Effector memory CD8-positive, alpha-beta T cell (primary cell): ENCODE measurements around the gene CSPG4.
"Not testable (repeated sequence)": the region's sequence is repeated elsewhere in the genome, so short reads cannot be mapped to it uniquely, and the experiment has no call there.

ENCODE experiments used
- ATAC-seq: fragments of 150-1000 bp; cut with Tn5 transposase; replicated peaks from 2 replicates; pipeline ENCODE4 v1.10.0; 2021; ENCODE audit warnings: mild to moderate bottlenecking, moderate library complexity
- DNase-seq, 3 experiments: peaks; one replicate each; pipeline ENCODE4 v3.0.0; 2021
- H3K27ac Mint-ChIP-seq, 2 donors: one replicate each; pipeline ENCODE4 v1.8.0; 2022; ENCODE audit warnings: mild to moderate bottlenecking in 2 of 2, mixed read lengths in 2 of 2, moderate library complexity in 2 of 2
- H3K27me3 Mint-ChIP-seq, 2 donors: one replicate each; pipeline ENCODE4 v1.8.0; 2022; ENCODE audit warnings: mixed read lengths in 2 of 2
- H3K36me3 Mint-ChIP-seq: one replicate; pipeline ENCODE4 v1.8.0; 2022; ENCODE audit warnings: mild to moderate bottlenecking, moderate library complexity, mixed read lengths; ENCODE audit not compliant: insufficient read depth
- H3K4me1 Mint-ChIP-seq, 2 donors: one replicate each; pipeline ENCODE4 v1.8.0; 2022; ENCODE audit warnings: low read depth in 2 of 2, mixed read lengths in 2 of 2
- H3K4me3 Mint-ChIP-seq, 2 donors: one replicate each; pipeline ENCODE4 v1.8.0; 2022; ENCODE audit warnings: mild to moderate bottlenecking in 2 of 2, mixed read lengths in 2 of 2, moderate library complexity in 2 of 2
- H3K9me3 Mint-ChIP-seq, 2 donors: one replicate each; pipeline ENCODE4 v1.8.0; 2022; ENCODE audit warnings: mixed read lengths in 2 of 2

CSPG4 gene

DNA sequence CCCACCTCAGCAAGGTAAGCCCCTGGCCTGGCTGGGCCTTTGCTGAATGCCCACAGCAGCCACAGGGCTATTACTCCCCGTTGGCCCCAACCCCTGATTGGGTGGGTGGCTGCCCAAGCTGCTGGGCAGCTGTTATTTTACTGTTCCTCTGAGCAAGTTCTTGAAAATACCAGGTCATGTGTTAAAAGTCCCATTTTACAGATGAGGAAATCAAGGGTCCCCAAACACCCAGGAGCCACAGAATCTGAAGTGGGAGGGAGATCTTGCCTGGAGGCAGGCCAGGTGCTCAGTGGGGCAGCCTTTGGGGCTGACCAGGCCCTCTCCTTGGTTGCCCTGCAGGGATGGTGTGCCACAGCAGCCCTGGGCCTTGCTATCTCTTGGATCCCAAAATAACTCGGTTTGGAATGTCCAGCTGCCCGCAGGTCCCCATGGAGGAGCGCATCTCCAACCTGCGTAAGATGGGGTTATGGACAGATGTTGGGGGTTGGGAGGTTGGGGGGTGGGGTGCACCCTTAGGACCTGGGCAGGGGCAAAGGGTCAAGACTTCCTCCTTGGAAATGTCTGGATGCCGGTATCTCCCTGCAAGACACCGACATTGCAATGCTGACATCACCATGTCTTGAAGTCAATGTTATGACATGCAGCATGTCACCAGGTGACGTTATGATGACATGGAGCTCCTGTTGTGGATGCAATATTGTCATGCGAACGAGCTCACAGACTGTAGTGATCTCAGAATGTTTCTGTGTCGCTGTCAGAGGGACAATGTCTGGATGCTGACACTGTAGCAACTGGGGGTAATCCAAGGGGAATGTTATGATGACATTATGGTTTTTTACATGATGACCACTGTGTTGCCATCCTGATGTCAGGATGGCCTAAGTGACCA lies 13.3 kb upstream of the CSPG4 start:
- Mint-ChIP-seq H3K9me3 (no peaks in the 10 kb centered on the region), H3K27ac (no peak overlapping the region), H3K4me1 (peaks cover 3 to 7% of the 10 kb centered on the region in 2 donors), H3K36me3 (no peaks in the 10 kb centered on the region), H3K4me3 (no peak overlapping the region), H3K27me3 (peaks cover 25 to 33% of the 10 kb centered on the region in 2 donors)
- ATAC-seq, result no peak
- no peak for DNase-seq

DNA sequence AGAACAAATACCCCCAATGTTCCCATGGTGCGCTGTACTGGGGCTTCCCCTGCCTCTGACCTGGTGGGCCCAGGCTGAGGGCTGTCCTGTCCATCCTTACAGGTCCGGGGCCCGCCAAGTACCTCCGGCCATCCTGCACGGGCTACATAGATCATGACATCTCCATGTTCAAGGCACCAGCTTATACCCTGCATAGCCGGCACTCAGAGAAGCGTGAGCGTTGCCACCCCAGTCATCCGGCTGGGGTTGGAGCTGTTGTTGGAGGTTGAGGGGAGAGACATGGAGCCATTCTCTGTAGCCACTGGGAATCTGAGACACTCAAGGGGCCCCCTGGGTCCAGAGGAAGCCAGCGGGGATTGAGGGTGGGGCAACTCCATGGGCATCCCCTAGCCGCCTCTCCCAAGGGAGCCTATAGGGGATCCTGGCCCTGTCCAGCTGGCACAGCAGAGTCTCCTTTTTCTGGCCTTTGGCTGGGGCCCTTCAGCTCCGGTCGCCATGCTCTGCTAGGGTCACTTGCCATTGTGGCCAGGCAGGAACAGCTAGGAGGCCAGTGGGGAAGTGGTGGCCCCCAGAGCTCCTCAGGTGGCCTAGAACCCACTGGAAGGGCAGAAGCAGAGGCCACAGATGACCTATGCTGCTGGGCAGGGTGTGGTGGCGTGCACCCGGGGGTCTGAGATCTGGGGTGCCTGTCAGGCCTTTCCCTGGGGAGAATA lies 12.5 kb upstream of the CSPG4 start:
- Mint-ChIP-seq H3K9me3 (no peaks in the 10 kb centered on the region), H3K36me3 (no peaks in the 10 kb centered on the region), H3K27ac (peak overlapping the region in 1 of 2 donors; percentile 16), H3K4me3 (no peak overlapping the region), H3K27me3 (peaks cover 33 to 41% of the 10 kb centered on the region in 2 donors), H3K4me1 (peaks cover 5 to 8% of the 10 kb centered on the region in 2 donors)
- DNase-seq (no peak), ATAC-seq (no peak)

DNA sequence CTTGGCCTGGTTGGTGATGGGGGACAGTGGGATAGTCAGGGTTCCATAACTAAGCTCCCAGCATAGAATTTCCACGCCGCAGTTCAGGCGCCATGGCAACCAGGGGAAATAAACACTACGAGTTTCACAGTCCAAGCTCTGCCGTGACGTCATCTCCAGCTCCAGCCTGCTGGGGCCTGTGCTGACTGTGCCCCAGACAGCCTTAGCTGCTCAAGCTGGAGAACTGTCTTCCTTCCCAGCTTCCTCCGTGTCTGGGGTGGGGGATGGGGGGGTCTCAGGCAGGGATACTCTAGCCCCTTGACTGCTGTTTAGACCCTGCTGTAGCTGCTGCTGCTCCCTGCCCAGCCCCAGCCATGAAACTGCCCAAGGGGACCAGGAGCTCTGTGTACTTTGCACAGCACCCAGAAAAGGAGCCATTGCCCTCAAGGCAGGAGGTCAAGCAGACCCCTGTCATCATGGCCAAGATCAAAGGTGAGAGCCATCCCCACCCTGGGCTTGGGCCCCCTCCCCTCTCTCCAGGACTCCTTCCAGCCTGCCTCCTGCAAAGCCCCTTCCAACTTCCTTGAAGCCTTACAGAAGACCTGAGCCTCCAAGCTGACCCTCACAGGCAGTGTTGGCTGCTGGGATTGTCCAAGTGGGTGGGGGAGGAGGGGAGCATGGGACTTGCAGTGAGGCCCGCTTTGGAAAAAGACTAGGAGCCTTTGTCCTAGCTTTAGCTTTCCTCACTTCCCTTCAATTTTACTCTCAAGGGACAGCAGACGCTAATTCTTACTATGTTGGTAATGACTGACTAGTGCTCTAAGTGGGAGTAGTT lies 11.4 kb upstream of the CSPG4 start:
- Mint-ChIP-seq H3K27ac (peak overlapping the region in 1 of 2 donors; percentile 51), H3K27me3 (peaks cover 37 to 44% of the 10 kb centered on the region in 2 donors), H3K4me1 (peaks cover 5 to 8% of the 10 kb centered on the region in 2 donors), H3K36me3 (no peaks in the 10 kb centered on the region), H3K4me3 (no peak overlapping the region), H3K9me3 (no peaks in the 10 kb centered on the region)
- DNase-seq (no peak), ATAC-seq (peak; percentile 61)

DNA sequence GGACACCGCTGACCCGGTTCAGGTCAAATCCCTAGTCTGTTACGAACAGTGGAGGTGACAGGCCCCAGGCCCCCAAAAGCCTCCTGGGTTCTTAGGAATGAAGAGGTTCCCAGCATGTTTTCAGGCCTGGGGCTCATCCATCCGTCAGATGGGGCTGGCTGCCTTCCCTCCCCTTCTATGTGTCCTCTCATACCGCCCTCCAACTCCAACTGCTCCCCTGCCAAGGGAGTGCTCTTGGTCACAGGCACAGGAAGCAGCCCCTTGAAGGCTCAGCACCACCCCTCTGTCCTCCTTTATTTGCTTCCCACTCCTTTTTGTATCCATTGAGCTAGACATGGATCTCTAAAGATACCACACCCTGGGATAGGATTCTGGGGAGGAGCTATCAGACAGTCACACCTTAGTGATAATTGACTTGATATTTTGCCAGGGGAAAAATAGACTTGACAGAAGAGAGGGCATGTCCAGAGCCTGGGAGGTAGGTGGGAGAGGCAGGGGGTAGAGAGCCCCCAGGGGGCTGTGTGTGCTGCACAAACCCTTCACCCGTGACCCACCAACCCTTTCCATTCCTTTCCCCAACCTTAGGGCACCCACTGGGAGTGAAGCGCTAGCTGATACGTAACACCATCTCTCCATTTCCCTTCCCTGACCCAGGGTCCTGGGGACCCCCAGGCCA lies 10.7 kb upstream of the CSPG4 start:
- ATAC-seq (no peak), DNase-seq (no peak)
- H3K27ac Mint-ChIP-seq, result peak overlapping the region in 1 of 2 donors; percentile 51
- no peak overlapping the region for H3K4me3 Mint-ChIP-seq
- peaks cover 5 to 8% of the 10 kb centered on the region in 2 donors for H3K4me1 Mint-ChIP-seq
- no peaks in the 10 kb centered on the region for H3K9me3 Mint-ChIP-seq
- H3K36me3 Mint-ChIP-seq, result no peaks in the 10 kb centered on the region
- peaks cover 37 to 51% of the 10 kb centered on the region in 2 donors for H3K27me3 Mint-ChIP-seq

DNA sequence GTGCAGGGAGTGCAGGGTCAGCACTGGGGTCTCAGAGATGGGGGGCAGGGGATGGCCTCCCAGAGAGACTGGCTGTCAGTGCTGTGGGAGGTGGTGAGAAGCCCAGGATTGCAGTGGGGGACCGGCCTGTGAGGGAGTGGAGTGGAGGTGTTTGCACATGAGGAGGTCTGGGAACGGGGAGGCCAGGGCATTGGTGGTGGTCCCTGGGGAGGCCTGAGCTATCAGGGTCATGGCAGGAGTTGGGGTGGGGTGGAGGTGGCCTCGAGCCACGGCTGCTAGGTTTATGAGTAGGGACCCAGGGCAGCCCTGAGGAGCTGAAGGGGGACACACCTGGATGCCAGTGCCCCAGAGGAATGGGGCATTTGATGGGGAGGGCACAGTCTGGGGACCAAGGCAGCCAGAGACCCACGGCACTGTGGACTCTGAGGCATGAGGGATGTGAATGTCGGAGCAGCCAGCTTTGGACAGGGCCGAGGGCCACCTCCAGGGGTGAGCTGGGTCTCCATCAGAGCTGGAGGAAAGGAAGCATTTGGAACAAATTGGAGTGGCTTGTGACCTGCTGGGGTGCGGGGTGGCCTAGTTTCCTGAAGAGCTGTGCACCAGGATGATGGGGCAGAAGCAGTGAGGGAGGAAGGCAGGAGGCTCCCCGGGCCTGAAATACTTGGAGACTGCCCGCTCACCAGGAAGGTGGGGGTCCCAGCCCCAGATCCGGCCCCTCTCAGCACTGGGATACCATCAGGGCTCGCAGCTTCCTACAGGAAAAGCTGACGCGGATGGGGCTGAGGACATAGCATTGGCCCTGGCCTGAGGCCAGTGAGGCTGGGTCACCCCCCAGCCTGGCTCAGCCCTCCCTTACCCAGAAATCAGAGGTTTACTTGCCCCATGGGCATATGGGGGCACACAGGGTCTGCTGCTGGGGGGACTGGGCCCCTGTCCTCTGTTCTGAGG lies 9.5 kb upstream of the CSPG4 start:
- no peak for ATAC-seq
- H3K4me1 Mint-ChIP-seq, result peaks cover 5 to 6% of the 10 kb centered on the region in 2 donors

DNA sequence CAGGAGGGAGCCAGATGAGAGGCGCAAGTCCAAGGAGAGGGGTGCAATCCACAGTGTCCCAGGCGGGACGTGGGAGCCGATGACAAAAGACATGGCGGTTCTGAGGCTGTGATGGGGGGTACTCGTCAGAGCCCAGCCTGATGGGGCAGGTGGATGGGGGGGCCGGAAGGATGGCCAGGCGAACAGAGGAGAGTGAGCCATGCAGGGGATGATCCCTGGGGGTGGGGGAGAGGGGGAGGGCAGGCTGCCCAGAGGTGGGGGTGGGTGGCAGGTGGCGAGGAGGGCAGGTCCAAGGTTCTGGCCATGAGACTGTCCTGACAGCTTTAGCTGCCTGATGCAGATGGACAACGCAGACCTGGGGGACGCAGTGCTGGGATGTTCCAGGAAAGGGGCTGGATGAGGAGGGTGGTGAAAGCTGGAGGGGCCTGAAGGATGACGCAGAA lies 8.9 kb upstream of the CSPG4 start:
- no peak for DNase-seq
- Mint-ChIP-seq H3K36me3 (no peaks in the 10 kb centered on the region), H3K4me1 (peaks cover 5 to 6% of the 10 kb centered on the region in 2 donors), H3K4me3 (no peak overlapping the region), H3K9me3 (no peaks in the 10 kb centered on the region), H3K27me3 (peaks cover 22 to 37% of the 10 kb centered on the region in 2 donors), H3K27ac (peak overlapping the region in 1 of 2 donors; percentile 82)
- no peak for ATAC-seq

More for the DNA sequence above, 9.5 kb upstream of the CSPG4 start:
- Mint-ChIP-seq H3K27ac (peak overlapping the region; percentile 1 to 82), H3K27me3 (peaks cover 26 to 42% of the 10 kb centered on the region in 2 donors), H3K36me3 (no peaks in the 10 kb centered on the region), H3K9me3 (no peaks in the 10 kb centered on the region), H3K4me3 (no peak overlapping the region)
- DNase-seq, result no peak

DNA sequence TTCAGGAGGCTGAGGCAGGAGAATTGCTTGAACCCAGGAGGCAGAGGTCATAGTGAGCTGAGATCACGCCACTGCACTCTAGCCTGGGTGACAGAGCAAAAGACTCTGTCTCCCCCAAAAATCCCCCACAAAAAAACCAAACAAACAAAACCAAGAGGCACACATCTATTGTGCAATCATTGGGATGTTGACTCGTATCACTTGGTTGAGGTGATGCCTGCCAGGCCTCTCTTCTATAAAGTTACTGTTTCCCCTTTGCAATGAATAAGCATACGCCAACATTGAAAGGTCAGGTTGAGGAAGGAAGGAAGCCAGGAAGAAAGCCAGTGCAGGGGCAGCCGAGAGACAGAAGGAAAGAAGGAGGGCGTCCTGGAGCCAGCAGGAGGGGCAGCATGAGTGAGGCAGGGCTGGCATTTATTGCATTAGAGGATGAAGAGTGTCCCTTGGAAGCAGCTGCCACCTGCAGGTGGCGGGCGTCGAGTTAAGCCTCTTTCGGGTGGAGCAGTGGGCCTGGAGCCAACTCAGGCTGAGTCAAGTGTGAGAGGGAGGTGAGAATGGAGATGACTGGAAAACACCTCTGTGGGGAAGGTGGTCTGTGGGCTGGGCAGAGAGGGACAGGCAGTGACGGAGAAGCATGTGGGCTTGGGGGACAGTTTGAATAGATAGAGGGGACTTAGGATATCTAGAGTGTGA lies 8.3 kb upstream of the CSPG4 start:
- H3K36me3 Mint-ChIP-seq, result no peaks in the 10 kb centered on the region
- peaks cover 5 to 6% of the 10 kb centered on the region in 2 donors for H3K4me1 Mint-ChIP-seq
- peak; percentile 24 for ATAC-seq
- DNase-seq, result no peak
- no peak overlapping the region for H3K4me3 Mint-ChIP-seq
- H3K27ac Mint-ChIP-seq, result no peak overlapping the region
- H3K9me3 Mint-ChIP-seq, result no peaks in the 10 kb centered on the region
- peaks cover 22 to 37% of the 10 kb centered on the region in 2 donors for H3K27me3 Mint-ChIP-seq

DNA sequence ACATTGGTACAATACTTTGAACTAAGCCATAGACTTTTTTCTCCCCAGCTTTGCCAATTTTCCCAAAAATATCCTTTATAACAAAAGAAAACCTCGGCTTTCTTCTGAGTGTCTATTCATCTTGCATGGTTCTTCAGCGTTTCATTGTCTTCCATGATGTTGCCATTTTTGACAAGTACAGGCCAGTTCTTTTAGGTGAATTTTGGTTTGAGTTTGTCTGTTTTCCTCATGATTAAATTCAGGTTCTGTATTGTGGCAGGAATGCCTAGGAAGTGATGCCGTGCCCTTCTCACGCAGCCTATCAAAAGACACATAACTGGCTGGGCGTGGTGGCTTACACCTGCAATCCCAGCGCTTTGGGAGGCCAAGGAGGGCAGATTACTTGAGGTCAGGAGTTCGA lies 7.6 kb upstream of the CSPG4 start:
- Mint-ChIP-seq H3K27ac (no peak overlapping the region), H3K4me1 (peaks cover 5 to 6% of the 10 kb centered on the region in 2 donors), H3K27me3 (peaks cover 22 to 37% of the 10 kb centered on the region in 2 donors), H3K9me3 (no peaks in the 10 kb centered on the region), H3K4me3 (no peak overlapping the region), H3K36me3 (no peaks in the 10 kb centered on the region)
- no peak for ATAC-seq
- no peak for DNase-seq

DNA sequence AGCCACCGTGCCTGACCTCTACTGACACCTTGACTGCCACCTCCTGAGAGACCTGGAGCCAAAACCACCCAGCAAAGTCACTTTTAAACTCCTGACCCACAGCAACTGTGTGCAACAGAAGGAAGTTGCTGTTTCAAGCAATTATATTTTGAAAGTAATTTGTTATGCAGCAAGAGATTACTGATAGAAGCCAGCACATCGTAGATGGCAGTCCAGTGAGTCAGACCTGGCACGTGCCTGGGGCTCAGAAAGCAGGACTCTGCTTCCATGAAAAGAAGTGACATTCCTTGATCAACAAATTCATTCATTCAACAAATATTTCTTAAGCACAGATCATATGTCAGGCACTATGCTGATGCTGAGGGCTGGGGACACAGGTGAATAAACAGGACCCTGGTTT lies 5.7 kb upstream of the CSPG4 start:
- no peak for DNase-seq
- peaks cover 5 to 8% of the 10 kb centered on the region in 2 donors for H3K4me1 Mint-ChIP-seq
- no peak overlapping the region for H3K4me3 Mint-ChIP-seq
- peaks cover 22 to 51% of the 10 kb centered on the region in 2 donors for H3K27me3 Mint-ChIP-seq
- no peaks in the 10 kb centered on the region for H3K36me3 Mint-ChIP-seq
- no peaks in the 10 kb centered on the region for H3K9me3 Mint-ChIP-seq
- no peak for ATAC-seq
- no peak overlapping the region for H3K27ac Mint-ChIP-seq

DNA sequence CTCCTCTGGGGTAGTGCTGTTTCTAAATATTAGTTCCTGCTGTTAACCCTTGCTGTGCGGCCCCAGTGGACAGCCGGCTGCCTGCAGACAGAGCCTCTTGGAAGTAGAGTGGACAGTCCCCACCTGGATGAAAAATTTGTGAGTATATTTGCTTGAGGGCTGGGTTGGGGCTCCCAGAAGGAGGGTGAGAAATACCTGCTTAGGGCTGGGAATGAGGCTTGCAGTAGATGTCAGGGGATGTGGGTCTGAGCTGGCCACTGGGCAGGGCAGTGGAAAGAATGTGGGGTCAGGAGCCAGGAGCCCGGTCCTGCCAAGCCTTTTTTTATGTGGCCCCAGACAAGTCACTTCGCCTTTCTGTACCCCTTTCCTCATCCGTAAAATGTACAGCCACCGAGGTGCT lies 4.4 kb upstream of the CSPG4 start:
- H3K4me3 Mint-ChIP-seq, DNase-seq, H3K9me3 Mint-ChIP-seq, ATAC-seq, H3K36me3 Mint-ChIP-seq, H3K4me1 Mint-ChIP-seq, H3K27ac Mint-ChIP-seq: not testable (repeated sequence)
- peaks cover 22 to 52% of the 10 kb centered on the region in 2 donors for H3K27me3 Mint-ChIP-seq

DNA sequence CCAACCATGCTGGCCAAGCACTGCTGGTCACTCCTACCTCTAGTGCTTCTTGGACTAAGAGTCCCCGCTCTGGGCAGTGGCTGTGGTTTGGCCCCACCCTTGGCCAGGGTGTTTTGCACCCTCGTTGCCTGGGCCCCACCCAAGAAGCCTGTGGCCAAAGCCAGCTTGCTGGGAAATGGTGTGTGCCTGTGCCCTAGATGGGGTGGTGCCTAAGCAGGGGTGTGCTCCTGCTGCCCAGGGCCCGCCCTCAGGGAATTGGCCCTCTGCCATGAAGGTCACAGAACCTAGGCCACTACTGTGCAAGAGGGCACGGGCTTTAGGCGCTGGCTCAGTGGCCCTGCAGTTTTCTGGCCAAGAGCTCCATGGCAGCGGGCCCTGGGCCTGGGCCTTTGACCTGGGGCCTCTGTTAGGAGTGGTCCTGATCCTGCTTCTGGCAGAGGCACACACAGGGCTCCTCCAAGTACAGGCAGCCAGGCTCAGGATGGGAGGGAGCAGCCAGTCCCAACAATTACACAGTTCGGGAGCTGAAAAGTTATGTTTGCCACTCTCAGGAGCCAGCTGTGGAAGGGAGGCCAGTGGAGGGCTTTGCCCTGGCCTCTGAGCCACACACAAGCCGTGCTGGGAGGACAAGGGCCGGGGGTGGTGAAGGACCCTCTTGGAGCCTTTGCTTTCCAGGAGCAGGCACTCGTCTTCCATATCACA lies 3.8 kb upstream of the CSPG4 start:
- H3K4me1 Mint-ChIP-seq, DNase-seq, H3K9me3 Mint-ChIP-seq, H3K27ac Mint-ChIP-seq, H3K4me3 Mint-ChIP-seq, H3K36me3 Mint-ChIP-seq, ATAC-seq: not testable (repeated sequence)
- peaks cover 16 to 51% of the 10 kb centered on the region in 2 donors for H3K27me3 Mint-ChIP-seq
